Epithelial cell of proximal tubule (primary cell): Measurements from ENCODE around the gene RIMBP2. TPM values are rescaled to one million over a fixed set of nuclear protein-coding genes. Genes with fewer than 3 reads are reported as not detected.

Source experiments
- DNase-seq: peaks from one replicate; pipeline ENCODE4 v3.0.0-alpha.2; 2011; ENCODE audit warnings: low read depth
- H3K4me3 ChIP-seq: 2 replicates; pipeline ENCODE4 v1.5.1; 2011; ENCODE audit warnings: low read depth, mild to moderate bottlenecking, low read length
- CTCF ChIP-seq: conservative IDR thresholded peaks from 2 replicates; pipeline ENCODE4 v1.5.1; 2012; ENCODE audit warnings: low read depth, mild to moderate bottlenecking, low read length
- total RNA-seq: library from RNA; depleted of rRNA; stranded (reverse); fragments of >200 nt; gene quantifications from 2 replicates; pipeline ENCODE4 v1.2.3, GENCODE V29; 2015

The RIMBP2 gene
- total RNA-seq, 1 donor from 2014 or later = 0.98 TPM

DNA sequence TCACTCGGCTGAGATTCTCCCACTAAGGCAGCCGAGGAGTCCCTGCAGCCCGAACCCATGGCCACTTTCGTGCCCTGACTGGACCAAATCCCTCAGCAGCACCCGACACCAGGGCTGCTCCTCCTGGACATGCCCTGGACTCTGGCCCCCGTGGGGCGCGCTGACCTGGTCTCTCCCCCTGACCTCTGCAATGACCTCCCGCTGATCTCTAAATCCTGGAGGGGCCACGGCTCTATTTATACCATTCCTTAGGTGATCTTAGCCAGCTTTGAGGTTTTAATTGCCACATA, 230.0 kb downstream of the RIMBP2 start:
- DNase-seq = no peak
- TF ChIP-seq CTCF = no peak
- H3K4me3 ChIP-seq = no peak overlapping the region

DNA sequence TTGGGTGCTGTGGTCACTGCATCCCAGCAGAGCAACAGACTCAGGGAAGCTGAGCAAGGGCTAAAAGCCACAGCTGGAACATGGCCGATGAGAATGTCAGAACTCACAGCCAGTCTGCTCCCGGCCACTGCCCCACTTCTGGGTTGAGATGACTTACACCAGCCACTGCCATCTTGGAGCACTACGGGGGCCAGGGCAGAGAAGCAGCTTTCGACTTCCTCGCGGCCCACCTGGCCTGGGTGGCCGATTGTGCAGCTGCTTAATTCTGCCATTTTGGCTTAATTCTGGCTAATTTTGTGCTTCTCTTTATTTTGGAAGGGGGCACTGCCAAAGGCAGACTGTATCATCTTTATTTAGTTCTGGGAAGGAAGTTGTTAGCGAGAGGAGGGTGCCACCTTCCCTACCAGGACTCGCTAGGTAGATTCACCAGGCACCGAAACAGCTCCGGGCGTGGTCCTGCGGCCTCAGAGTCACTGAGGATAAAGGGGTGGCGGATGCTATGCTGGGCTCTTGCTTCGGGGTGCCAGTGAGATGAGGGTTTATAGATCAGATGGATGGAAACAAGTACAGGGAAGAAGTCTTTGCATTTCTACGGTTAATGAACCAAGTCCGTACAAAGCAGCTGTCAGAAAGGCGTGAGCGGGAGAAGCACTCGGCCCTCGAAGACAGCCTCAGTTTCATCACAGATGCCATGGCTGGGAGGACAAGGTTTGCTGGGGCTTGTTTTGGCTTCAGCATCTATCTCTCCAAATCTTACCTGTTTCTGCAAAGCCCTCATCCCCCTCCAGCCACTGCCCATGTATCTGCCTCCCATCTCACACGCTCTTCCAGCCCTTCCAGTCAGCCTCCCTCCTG, 230.6 kb downstream of the RIMBP2 start:
- H3K4me3 ChIP-seq = no peak overlapping the region
- DNase-seq = no peak
- no peak for TF ChIP-seq CTCF

- no peak overlapping the region for H3K4me3 ChIP-seq
- TF ChIP-seq CTCF = no peak
- DNase-seq = no peak
Measured at GRCh38 chr12:130484221-130484620, 231.9 kb downstream of the RIMBP2 start.

DNA sequence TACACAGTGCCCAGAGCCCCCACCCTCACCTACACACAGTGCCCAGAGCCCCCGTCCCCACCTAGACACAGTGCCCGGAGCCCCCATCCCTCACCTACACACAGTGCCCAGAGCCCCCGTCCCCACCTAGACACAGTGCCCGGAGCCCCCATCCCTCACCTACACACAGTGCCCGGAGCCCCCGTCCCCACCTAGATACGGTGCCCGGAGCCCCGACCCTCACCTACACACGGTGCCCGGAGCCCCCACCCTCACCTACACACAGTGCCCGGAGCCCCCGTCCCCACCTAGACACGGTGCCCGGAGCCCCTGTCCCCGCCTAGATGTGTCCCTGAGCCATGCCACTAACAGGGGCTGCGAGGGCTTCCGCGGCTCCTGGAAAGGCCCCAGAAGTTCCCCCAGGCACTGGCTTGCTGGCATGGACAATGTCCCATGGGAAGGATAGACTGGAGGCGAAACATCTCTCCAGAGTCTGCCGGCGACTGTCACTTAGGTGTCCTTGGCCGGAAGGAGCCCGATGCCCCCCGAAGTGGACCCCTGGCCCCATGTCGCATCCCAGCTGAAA, 232.4 kb downstream of the RIMBP2 start:
- DNase-seq = no peak
- no peak overlapping the region for H3K4me3 ChIP-seq
- no peak for TF ChIP-seq CTCF

GRCh38 chr12:130482448-130482847, 233.7 kb downstream of the RIMBP2 start:
- TF ChIP-seq CTCF = no peak
- no peak overlapping the region for H3K4me3 ChIP-seq
- DNase-seq = no peak

GRCh38 chr12:130481392-130481879, 234.7 kb downstream of the RIMBP2 start:
- TF ChIP-seq CTCF = no peak
- DNase-seq = no peak
- H3K4me3 ChIP-seq = no peak overlapping the region

DNA sequence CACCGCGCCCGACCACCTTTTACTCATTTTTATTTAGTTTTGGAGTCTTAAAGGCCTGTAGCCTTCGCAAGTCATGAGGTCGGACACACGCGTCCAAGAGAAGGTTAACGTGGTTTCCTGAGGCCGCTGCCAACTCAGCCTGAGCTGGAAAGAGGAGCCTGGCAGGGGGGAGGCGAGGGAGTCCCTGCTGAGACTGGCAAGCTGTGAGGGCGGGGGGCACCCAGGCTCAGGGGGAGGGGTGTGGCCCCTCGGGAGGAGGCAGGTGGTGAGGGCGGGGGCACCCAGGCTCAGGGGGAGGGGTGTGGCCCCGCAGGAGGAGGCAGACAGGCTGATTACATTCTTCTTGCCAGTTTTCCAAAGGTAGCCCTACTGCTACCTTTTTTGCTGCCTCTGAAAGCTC, 235.2 kb downstream of the RIMBP2 start:
- DNase-seq = no peak
- no peak overlapping the region for H3K4me3 ChIP-seq
- no peak for TF ChIP-seq CTCF
